ENCODE measurements around the gene MRM3.

DNA sequence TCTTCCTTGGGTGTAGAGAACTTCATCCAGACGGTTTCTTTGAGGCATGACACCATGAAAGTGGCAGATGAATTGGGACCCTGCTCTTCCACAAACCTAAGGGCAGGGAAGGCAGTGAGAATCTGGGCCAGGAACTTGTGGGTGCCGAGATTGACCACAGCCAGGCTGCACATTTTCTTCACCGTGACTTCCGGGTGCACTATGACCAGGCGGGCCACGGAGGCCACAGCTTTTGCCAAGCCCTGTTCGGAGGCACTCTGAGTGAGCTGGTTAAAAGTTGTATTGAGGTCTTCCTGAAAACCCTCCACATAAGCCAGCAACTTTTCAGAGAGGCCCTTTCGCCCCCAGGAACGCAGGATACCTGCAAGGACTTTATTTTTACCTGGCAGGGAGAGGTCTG lies 36.0 kb upstream of the MRM3 start:
- TF ChIP-seq, protein P1, sequence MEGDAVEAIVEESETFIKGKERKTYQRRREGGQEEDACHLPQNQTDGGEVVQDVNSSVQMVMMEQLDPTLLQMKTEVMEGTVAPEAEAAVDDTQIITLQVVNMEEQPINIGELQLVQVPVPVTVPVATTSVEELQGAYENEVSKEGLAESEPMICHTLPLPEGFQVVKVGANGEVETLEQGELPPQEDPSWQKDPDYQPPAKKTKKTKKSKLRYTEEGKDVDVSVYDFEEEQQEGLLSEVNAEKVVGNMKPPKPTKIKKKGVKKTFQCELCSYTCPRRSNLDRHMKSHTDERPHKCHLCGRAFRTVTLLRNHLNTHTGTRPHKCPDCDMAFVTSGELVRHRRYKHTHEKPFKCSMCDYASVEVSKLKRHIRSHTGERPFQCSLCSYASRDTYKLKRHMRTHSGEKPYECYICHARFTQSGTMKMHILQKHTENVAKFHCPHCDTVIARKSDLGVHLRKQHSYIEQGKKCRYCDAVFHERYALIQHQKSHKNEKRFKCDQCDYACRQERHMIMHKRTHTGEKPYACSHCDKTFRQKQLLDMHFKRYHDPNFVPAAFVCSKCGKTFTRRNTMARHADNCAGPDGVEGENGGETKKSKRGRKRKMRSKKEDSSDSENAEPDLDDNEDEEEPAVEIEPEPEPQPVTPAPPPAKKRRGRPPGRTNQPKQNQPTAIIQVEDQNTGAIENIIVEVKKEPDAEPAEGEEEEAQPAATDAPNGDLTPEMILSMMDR (IDR thresholded peaks at IDR 0.05), result no peak
- no peak for TF ChIP-seq POLR2A (IDR thresholded peaks at IDR 0.05)
